Esophagus muscularis mucosa (tissue), 4 donors: ENCODE results near the gene TSPAN6. TPM values are rescaled to one million over a fixed set of nuclear protein-coding genes. Genes with fewer than 3 reads are reported as not detected.
A peak's percentile ranks its signal among the peaks of the same experiment; 100 is the strongest.

Experiments
- DNase-seq: peaks from one replicate; pipeline ENCODE4 v3.0.0-alpha.2; 2017; ENCODE audit errors: extremely low spot score
- H3K27ac ChIP-seq, 4 donors: fragments of 200-600 bp; sonication (generic); replicated peaks in 1 of 4; 1 replicate in 3 of 4; 2 replicates in 1 of 4; pipeline ENCODE4 v1.5.1; 2016 to 2019; ENCODE audit warnings: mild to moderate bottlenecking in 1 of 4
- H3K27me3 ChIP-seq, 4 donors: fragments of 200-600 bp; sonication (generic); one replicate each; pipeline versions ENCODE4 v1.5.1 to v1.6.0; 2016 to 2019
- H3K36me3 ChIP-seq, 4 donors: fragments of 200-600 bp; sonication (generic); one replicate each; pipeline ENCODE4 v1.5.1; 2016 to 2019
- H3K4me1 ChIP-seq, 4 donors: fragments of 200-600 bp; sonication (generic); one replicate each; pipeline ENCODE4 v1.5.1; 2016 to 2019
- H3K4me3 ChIP-seq, 4 donors: fragments of 200-600 bp; sonication (generic); 1 replicate in 2 of 4; 2 replicates in 2 of 4; pipeline ENCODE4 v1.5.1; 2016 to 2019; ENCODE audit warnings: mild to moderate bottlenecking in 4 of 4, moderate library complexity in 1 of 4
- H3K9me3 ChIP-seq, 4 donors: fragments of 200-600 bp; sonication (generic); 1 replicate in 3 of 4; 2 replicates in 1 of 4; pipeline ENCODE4 v1.5.1; 2016 to 2019
- EP300 ChIP-seq: sonication (generic); formaldehyde crosslinking; IDR thresholded peaks from one replicate; pipeline ENCODE4 v1.6.1; 2017; ENCODE audit warnings: antibody characterized with exemption
- POLR2A ChIP-seq: fragments of 450-650 bp; IDR thresholded peaks from one replicate; pipeline ENCODE4 v1.6.1; 2017; ENCODE audit warnings: antibody characterized with exemption, moderate library complexity, mild to moderate bottlenecking, low read depth
- POLR2AphosphoS5 ChIP-seq, 2 donors: sonication (generic); formaldehyde crosslinking; IDR thresholded peaks; one replicate each; pipeline ENCODE4 v1.6.1; 2017; ENCODE audit warnings: antibody characterized with exemption in 2 of 2
- WGBS: methylation state at CpG from one replicate; pipeline ENCODE4 v1.1.5; 2018; 5-methylcytosine and 5-hydroxymethylcytosine counted together
- intact Hi-C: fragments of 100-400 bp; cut with DNase I; formaldehyde crosslinking; loops from one replicate; pipeline ENCODE4 v1.15.1; 2023
- total RNA-seq, 4 donors: library from RNA; depleted of rRNA; stranded (reverse); fragments of >200 nt; gene quantifications; one replicate each; pipeline versions ENCODE4 v1.1.0 to v1.2.1, GENCODE V29; 2016
- TF ChIP-seq, protein P1 (sequence below), 3 experiments: fragments of 200-600 bp in 2 of 3; fragments of 450-650 bp in 1 of 3; sonication (generic) in 2 of 3; IDR thresholded peaks; one replicate each; pipeline ENCODE4 v1.5.1; 2017 to 2019; ENCODE audit warnings: antibody characterized with exemption in 3 of 3, mild to moderate bottlenecking in 2 of 3, moderate library complexity in 1 of 3

Gene TSPAN6
- total RNA-seq, 4 donors from 2014 or later: 5.4 to 8.3 (median 6.8) TPM

DNA sequence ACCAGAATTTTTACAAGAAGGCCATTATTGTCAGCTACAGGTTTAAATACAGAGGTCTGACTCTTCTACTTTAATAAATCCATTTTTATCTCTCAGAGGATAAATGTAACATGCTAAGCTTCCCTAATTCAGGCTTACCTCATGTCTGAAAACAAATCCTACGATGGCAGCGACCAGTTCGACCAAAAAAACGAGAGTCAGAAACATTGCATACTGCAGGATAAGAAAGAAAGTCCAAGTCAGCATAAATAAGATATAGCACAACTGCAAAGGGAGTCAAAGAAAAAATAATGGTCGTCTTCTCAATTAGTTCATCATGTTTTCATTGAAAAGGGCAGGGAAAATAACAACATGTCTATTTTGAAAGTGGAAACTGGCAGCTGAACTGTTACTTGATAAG is 1.6 kb downstream of the TSPAN6 start:
- H3K36me3 ChIP-seq: peaks cover 0 to 16% (median 0%) of the 10 kb centered on the region in 4 donors
- 59% methylated on average over 5 of the region's 5 CpGs for WGBS
- DNase-seq: no peak
- no peak overlapping the region for H3K27ac ChIP-seq
- intact Hi-C loops: loop anchor here (5.0 kb wide), 1 partner anchor 123 kb away; no protein-coding TSS in a partner anchor
- H3K27me3 ChIP-seq: no peaks in the 10 kb centered on the region
- H3K4me1 ChIP-seq: peaks cover 0 to 4% (median 0%) of the 10 kb centered on the region in 4 donors
- TF ChIP-seq EP300 (no peak), POLR2A (no peak), POLR2AphosphoS5 (IDR thresholded peaks at IDR 0.05) (no peak)
- TF ChIP-seq, protein P1, sequence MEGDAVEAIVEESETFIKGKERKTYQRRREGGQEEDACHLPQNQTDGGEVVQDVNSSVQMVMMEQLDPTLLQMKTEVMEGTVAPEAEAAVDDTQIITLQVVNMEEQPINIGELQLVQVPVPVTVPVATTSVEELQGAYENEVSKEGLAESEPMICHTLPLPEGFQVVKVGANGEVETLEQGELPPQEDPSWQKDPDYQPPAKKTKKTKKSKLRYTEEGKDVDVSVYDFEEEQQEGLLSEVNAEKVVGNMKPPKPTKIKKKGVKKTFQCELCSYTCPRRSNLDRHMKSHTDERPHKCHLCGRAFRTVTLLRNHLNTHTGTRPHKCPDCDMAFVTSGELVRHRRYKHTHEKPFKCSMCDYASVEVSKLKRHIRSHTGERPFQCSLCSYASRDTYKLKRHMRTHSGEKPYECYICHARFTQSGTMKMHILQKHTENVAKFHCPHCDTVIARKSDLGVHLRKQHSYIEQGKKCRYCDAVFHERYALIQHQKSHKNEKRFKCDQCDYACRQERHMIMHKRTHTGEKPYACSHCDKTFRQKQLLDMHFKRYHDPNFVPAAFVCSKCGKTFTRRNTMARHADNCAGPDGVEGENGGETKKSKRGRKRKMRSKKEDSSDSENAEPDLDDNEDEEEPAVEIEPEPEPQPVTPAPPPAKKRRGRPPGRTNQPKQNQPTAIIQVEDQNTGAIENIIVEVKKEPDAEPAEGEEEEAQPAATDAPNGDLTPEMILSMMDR (IDR thresholded peaks at IDR 0.05): no peak
- H3K9me3 ChIP-seq: no peaks in the 10 kb centered on the region
- H3K4me3 ChIP-seq: no peak overlapping the region

DNA sequence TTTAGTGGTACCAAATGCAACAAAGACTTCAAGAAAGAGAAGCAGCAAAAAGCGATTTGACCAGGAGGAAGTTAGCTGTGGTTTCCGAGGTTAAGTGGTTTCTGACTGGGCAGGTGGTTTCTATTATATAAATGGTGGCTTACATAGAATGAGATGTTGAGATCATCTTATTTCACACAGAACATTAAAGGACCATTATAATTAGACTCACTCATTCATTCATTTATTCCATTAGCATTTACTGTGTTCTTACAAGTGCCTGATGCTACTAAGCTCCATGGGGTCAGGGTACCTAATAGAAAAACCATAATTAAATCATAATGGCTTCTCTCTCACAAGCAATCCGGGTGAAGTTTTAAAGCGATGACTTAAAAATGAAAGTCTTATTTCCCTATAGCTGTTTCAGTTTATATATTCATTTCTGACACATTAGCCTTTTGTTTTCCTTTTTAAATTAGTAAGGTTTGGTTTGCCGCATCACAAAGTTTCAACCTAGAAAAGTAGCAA is 10.6 kb downstream of the TSPAN6 start:
- intact Hi-C loops: no loop called here
- DNase-seq: no peak
- H3K27me3 ChIP-seq: no peaks in the 10 kb centered on the region
- H3K9me3 ChIP-seq: no peaks in the 10 kb centered on the region
- WGBS: 71% methylated on average over 5 of the region's 5 CpGs
- no peak overlapping the region for H3K4me3 ChIP-seq
- no peak for TF ChIP-seq POLR2AphosphoS5 (IDR thresholded peaks at IDR 0.05)
- TF ChIP-seq EP300: no peak
- TF ChIP-seq, protein P1 (IDR thresholded peaks at IDR 0.05): no peak
- TF ChIP-seq POLR2A: no peak
- H3K27ac ChIP-seq: no peak overlapping the region
- H3K36me3 ChIP-seq: peaks cover 0 to 12% (median 0%) of the 10 kb centered on the region in 4 donors
- no peaks in the 10 kb centered on the region for H3K4me1 ChIP-seq

DNA sequence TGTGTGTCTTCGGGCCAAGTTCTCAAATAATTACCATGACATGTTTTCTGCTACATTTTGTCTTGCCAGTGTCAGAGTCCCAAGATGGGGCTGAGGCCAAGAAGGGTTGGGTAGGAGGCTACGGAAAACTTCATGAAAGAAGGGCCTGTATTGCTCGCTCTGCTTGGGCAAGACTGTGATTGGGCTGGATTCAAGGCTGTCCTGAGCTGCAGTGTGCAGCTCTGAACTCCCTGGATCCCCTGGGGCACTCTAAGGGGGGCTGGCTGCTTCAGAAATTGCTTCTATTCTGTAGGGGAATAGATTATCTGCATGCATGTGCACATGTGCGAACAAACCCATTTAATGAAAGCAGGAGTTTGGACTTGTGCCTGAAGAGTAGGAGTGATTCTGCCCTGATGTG is 13.6 kb downstream of the TSPAN6 start:
- TF ChIP-seq POLR2A (no peak), EP300 (no peak), POLR2AphosphoS5 (IDR thresholded peaks at IDR 0.05) (no peak)
- TF ChIP-seq, protein P1 (IDR thresholded peaks at IDR 0.05): no peak
- no peak overlapping the region for H3K4me3 ChIP-seq
- intact Hi-C loops: no loop called here
- WGBS: 82% methylated on average over 4 of the region's 4 CpGs
- H3K4me1 ChIP-seq: no peaks in the 10 kb centered on the region
- no peaks in the 10 kb centered on the region for H3K36me3 ChIP-seq
- no peak overlapping the region for H3K27ac ChIP-seq
- H3K27me3 ChIP-seq: no peaks in the 10 kb centered on the region
- no peaks in the 10 kb centered on the region for H3K9me3 ChIP-seq
- DNase-seq: no peak

DNA sequence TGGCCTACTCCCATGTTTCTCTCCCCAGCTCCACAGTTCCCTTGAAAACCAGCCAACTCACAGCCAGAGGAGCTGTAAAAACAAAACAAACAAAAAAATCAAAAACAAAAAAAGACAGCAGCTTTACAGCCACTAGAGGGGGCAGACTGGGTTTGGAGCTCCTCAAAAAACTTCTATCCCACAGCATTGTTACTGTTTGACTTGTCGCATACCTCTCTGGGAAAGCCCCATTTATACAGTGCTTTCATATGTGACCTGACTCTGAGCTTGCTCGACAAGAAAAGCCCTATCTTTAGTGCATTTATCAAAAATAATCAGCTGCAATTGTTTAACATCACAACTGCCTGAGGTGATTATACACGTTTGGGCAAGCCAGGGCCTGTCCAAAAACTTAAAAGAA is 21.6 kb downstream of the TSPAN6 start:
- Histone ChIP-seq H3K4me1 (peaks cover 0 to 3% (median 0%) of the 10 kb centered on the region in 4 donors), H3K4me3 (no peak overlapping the region), H3K27ac (no peak overlapping the region), H3K27me3 (peaks cover 0 to 6% (median 0%) of the 10 kb centered on the region in 4 donors), H3K36me3 (no peaks in the 10 kb centered on the region), H3K9me3 (no peaks in the 10 kb centered on the region)
- WGBS: 19% methylated on average over 3 of the region's 3 CpGs
- DNase-seq: no peak
- intact Hi-C loops: no loop called here
- TF ChIP-seq POLR2AphosphoS5 (IDR thresholded peaks at IDR 0.05) (no peak), POLR2A (no peak), EP300 (no peak)
- TF ChIP-seq, protein P1 (IDR thresholded peaks at IDR 0.05): peak in 2 of 3 experiments; percentile 27 to 31

DNA sequence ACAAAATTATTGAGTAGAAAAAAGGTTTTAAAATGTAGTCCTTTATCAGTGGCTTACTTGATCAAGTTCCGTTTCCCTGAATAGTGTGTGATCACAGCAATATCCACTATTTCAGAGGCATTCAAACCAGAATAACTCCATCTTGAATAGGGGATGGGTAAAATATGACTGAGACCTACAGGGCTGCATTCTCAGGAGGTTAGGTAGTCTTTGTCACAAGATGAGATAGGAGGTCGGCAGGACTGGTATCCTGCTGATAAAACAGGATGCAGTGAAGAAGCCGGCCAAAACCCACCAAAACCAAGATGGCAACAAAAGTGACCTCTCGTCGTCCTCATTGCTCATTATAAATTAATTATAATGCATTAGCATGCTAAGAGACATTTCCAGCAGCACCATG is 24.7 kb downstream of the TSPAN6 start:
- no peak overlapping the region for H3K27ac ChIP-seq
- no peaks in the 10 kb centered on the region for H3K36me3 ChIP-seq
- TF ChIP-seq, protein P1 (IDR thresholded peaks at IDR 0.05): no peak
- TF ChIP-seq POLR2A: no peak
- TF ChIP-seq POLR2AphosphoS5 (IDR thresholded peaks at IDR 0.05): no peak
- TF ChIP-seq EP300: no peak
- no peak for DNase-seq
- H3K4me3 ChIP-seq: no peak overlapping the region
- H3K27me3 ChIP-seq: peaks cover 0 to 6% (median 0%) of the 10 kb centered on the region in 4 donors
- peaks cover 0 to 3% (median 0%) of the 10 kb centered on the region in 4 donors for H3K4me1 ChIP-seq
- intact Hi-C loops: no loop called here
- WGBS: 61% methylated on average over 5 of the region's 5 CpGs
- H3K9me3 ChIP-seq: no peaks in the 10 kb centered on the region
